HTR-8/SVneo (cell line): ENCODE data around the gene ROPN1L.

Experiments used
- DNase-seq: peaks from one replicate; pipeline ENCODE4 v3.0.0; 2011; ENCODE audit warnings: low spot score, mixed read lengths; ENCODE audit not compliant: insufficient read length
- FAIRE-seq: peaks from 2 replicates; lab custom pipeline; 2011; peaks lifted over from hg19 to GRCh38; lab: Jason Lieb, UNC

The ROPN1L gene

DNA sequence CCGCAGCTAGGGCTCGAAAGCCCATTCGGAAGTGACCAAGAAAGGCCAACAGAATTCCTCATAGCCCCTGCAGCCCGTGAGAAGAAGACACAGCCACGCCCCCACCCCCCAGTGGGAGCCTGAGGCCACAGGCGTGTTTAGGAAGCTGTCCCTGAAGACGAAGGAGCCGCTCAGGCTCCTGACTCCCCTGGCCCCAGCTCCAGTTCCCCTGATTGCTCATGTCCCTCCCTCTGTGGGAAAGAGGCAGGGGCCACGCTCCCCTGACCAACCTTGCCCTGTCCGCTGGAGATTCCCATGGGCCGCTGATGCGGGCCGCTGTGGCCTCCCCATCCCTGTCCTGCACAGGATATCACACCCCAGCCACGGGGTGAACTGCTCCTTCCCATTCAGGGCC lies 13.6 kb downstream of the ROPN1L start:
- FAIRE-seq (no peak), DNase-seq (no peak)

DNA sequence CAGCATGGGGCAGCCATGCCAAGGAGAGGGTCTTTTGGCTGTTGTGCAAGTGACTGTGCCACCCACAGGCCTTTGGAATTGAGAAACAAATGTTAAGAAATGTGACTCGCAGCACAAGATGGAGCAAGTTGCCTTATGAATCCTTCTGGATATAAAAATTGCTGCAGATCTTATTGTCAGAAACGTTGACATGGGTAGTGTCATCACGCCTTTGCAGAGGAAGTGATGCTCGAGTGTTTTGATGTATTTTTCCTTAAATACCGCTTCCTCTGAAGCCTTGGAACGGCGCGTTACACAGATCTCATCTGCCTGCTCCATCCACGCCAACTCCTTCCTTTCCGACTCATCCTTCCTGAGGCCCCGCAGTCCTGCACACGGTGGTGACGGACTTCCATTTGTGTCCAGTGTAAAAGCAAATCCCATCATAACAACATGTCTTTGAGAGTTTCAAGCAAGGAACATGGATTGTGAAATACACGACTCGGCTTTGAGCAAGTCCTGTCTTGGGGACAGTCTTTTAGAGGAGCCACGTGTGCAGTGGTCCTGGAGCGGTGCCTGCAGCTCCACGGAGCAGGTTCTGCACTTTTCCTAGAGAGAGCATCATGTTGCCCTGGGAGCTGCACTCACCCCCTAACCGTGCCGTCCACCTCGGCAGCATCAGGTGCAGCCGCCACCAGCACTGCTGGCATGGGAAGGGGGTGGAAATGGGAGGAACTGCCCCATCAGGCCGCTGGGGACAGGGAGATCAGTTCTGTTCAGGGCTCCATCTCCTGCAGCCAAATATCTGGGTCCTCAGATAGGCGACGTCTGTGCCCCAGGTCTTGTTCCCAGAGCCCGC lies 15.1 kb downstream of the ROPN1L start:
- DNase-seq (no peak), FAIRE-seq (peak; percentile 76)

DNA sequence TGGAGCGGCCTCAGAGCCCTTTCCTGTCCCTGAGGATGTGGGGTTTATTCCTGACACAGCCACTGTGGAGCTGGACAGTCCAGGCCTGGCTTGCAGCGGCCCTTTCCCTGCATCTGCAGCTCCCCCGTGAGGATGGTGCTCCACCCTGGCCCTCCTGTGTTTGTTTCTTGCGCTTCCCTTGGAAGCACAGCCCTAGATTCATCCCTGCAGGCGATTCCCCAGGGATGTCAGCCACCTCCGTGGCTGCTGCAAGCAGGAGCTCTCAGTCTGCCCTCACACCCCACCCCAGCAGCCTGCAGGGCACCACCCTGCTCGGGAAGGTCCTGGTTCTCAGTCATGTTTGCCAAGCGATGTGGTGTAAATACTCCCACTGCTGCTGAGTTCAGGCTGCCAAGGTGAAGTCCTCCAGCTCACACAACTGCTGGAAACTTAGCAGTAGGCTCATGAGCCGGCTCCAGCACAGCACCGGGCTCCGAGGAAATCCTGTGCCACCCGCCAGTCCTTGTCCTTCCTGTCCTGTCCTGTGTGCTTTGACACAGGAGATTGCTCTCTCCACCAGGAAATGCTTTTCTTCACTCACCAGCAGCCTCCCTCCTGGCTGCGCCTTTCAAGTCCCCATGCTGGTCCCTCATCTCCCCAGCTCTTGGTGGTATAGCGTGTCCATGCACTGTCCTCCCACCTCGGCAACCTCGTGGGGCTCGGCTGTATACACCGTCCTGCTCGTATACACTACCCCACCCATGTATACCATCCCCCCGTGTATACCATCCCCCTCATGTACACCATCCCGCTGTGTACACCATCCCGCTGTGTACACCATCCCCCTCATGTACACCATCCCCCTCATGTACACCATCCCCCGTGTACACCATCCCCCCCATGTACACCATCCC lies 16.2 kb downstream of the ROPN1L start:
- no peak for DNase-seq
- no peak for FAIRE-seq

DNA sequence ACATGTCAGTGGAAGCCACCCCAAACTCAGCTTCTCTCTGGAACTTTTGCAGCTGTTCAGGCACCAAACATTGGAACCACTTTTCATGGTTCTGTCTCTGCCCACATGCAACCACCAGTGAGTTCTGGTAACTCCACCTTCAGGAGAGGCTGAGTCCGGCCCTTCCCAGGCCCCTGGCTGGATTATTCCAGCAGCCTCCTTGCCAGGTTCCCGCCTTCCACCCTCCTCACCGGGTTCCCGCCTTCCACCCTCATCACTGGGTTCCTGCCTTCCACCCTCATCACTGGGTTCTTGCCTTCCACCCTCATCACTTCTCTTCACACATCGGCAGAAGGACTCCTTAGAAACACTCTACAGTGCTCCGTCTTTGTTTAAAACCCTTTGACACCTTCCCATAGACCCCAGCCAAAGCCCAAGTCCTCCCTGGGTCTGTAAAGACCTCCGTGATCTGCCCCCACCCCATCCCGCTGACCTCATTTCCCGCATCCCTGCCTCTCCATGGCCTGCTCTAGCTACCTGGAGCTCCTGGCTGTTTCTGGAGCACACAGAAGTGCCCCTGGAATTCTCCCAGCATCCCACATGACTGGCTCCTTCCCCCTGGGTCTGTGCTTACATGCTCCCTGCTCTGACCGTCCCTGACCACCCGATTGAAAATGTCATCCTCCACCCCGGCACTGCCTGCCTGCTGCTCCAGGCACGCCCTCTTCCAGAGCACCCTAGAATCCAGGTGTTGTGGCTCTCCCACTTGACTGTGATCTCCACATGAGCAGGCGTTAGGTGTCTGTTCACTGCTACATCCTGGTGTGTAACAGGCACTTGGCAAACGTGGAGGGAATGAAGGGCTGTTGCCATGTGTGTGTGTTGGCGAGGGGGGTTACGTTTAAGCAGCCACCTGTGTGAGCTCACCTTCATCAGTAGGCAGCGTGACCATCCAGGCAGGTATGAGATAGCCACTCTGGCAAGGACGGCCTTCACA lies 17.7 kb downstream of the ROPN1L start:
- FAIRE-seq (peak; percentile 80), DNase-seq (no peak)

DNA sequence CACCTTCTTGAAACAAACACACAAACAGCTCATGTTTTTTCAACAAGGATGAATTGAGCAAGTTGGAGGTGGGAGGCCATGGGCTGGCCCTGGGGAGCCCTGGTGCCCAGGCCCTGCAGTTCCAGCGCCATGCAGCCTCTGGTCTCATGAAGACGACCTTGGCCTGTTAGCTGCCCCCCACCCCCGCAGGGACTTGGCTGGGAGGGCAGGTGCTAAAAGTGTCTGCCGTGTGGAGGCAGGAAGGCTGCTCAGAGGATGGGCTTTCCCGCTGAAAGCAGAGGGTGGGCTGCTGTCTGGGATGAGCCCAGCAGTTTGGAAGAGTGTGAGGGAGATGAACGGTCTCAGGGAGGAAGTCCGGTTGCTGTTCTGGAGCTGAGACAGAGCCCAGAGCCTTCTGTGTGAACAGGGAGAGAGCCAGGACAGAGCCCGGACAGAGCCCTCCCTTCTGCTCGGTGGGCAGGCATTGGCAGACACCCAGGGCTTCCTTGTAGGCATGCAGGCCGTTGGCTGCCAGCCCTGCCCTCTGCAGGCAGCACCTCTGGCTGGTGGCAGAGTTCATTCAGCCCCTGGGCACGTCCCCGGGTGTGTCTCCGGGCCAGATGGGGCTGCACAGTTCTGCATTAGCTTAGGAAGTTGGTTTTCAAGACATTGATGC lies 18.7 kb downstream of the ROPN1L start:
- FAIRE-seq (no peak), DNase-seq (no peak)

DNA sequence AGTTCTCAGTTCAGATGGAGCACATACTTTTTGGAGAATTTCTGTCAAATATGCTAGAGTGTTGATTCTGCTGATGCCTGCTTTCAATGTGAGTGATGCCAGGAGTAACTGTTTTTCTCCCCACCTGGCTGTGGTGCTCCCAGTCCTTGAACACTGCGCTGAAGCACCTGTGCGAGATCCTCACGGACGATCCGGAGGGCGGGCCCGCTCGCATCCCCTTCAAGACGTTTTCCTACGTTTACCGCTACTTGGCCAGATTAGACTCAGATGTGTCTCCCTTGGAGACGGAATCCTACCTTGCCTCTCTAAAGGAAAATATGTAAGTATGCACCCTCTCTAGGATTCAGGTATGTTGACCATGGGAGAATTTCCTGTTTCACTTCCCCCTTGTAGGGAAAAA lies 19.4 kb downstream of the ROPN1L start:
- DNase-seq (no peak), FAIRE-seq (no peak)

DNA sequence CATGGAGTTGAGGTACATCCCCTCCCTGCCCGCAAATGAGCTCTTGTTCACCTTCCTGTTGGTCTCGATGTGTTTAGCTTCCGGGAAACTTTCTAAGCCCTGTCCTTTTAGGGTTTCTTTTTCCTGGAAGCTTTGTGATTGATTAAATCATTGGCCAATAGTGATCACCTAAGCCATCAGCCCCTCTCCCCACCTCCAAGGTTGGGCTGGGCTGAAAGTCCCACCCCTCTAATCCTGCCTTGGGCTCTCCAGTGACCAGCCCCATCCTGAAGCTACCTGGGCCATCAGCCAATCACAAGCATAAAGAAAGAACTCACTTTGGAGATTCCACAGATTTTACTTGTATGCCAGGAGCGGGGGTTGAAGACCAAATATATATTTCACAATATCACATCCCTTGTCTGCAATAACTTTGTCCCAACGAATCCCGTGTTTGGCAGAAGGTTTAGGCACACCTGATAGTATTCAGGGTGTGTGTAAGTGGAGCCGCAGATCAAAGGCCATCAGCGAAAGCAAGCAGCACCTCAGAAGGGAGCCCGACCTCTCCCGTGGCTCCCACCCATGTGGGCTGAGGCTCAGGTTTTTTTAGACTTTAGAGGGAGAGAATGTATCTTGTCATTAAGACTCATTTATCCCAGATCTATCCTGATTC lies 20.4 kb downstream of the ROPN1L start:
- no peak for FAIRE-seq
- no peak for DNase-seq

DNA sequence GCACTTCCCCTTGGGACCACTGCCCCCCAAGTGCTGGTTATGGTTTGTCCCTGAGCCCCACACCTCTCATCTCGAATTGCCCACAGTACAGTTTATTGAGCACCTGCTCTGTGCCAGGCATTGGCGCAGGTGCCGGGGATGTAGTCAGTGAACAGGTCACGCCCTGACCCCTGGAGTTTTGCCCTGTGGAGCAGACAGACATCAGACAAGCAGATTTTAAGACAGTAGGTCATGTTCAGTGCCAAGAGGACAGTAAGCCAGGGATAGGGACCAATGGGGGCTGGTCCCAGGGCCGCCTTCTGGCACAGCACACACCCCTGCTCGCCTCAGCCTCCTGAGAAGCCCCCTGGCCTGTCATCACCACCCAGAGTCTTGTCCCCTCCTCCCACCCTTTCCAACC lies 21.9 kb downstream of the ROPN1L start:
- DNase-seq (no peak), FAIRE-seq (no peak)

DNA sequence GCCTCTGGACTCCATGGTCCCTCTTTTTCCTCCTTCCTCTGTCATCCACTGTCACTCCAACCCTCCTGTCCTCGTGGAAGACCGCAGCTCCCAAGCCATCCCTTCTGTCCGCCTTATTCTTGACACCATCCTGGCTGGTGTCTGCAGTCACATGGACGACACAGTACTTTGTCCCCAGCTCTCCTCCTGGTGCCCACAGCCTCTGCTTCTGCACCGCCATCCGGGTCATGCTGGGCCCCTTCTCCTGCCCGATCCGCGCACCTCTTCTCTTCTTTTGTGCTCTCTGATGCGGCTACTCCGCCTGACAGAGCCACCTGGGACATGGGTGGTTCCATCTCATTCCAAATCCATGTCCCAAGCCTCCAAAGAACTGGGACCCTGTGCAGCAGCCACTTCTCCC lies 22.5 kb downstream of the ROPN1L start:
- DNase-seq (no peak), FAIRE-seq (no peak)

DNA sequence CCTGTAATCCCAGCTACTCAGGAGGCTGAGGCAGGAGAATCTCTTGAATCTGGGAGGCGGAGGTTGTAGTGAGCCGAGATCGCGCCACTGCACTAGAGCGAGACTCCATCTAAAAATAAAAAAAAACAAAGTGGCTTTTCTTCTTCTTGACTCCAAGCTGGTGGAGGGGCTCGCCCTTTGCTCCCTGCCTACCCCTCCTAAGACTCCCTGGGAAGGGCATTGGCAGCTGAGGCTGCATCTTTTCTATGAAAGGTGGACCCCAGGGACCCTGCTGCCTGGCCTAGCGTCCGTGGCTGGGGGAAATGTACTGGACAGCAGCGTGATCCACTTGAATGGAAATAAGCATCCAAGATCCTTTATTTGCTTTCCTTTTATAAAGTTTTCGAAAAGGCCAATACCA lies 24.0 kb downstream of the ROPN1L start:
- no peak for FAIRE-seq
- DNase-seq: no peak

DNA sequence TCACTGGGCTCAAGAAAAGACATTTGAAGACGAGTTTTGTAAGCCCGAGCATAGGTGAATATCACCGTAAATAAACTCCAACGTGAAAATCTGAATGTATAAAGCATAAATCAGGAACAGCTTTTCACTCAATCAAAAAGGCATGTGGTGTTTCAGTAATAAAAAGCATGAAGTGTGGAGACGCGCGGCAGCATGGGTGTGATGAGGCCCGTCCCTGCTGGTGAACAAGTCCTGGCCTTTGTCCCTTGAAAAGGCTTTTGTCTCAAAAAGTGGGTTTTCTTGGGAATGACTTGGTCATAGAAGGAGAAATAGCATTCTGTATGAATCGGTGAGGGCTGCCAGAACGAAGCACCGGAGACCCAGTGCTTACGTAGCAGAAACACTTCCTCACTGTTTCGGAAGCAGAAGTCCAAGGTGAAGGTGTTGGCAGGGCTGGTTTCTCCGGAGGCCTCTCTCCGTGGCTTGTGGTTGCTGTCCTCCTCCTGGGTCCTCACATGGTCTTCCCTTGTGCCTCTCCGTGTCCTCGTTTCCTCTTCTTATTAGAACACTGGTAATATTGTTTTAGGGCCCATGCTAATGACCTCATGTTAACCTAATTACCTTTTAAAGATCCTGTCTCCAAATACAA lies 24.9 kb downstream of the ROPN1L start:
- DNase-seq (no peak), FAIRE-seq (peak; percentile 33)

DNA sequence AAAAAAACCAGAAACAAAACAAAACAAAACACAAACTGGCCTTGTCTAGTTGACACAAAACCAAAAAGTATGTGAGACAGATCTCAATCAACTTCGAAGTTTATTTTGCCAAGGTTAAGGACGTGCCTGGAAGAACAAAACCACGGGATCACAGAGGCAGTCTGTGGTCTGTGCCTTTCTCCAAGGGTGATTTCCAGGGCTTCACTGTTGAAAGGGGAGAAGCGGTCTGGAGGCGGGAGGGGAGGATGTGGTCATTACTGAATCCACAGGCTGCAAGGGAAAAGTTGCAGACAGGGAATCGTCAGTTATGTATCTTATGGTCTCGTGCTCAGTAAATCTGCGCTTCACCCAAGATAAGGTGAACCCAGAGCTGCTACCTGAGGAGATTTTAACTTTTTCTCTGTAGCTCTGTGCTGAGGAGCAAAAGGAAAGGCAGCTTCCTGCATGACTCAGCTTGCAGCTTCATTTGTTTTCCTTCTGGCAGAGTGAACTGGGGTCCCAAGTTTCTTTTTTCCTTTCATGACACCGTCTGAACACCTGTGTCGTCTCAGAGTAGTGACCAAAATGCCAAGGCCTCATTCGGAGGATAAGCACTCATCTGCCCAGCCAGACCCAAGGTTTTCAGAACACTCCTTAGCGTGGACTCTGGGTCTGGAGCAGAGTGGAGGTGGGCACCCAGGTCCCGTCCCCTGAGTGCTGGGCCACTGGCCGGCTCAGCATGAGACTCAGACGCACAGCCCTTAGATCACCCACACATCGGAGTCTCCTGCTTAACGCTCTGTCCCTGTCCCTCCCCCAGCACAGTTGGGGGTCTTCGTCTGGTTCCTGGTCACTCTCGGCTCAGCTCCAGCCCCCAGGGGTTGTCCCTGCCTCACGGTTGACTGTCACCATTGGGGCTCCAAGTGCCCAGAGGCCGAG lies 25.9 kb downstream of the ROPN1L start:
- DNase-seq (peak; percentile 78), FAIRE-seq (peak; percentile 95)

DNA sequence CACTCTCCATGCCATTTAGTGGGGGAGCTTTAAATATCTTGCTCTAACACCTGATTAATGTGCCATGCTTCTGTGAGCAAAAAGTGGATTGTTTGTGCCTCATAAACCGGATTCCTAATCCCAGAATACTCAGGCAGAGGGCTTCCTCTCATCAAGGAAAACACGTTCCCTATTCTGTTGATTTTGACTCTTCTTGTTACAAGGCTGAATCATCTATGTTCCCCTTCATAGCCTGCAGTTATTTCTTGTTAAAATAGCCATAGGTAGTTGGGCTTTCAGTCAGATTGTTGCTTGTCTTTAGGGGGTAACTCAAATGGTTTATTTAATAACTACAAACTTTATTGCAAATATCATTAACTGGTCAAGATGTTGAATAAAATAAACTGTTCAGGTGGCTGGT lies 26.6 kb downstream of the ROPN1L start:
- FAIRE-seq (no peak), DNase-seq (no peak)

DNA sequence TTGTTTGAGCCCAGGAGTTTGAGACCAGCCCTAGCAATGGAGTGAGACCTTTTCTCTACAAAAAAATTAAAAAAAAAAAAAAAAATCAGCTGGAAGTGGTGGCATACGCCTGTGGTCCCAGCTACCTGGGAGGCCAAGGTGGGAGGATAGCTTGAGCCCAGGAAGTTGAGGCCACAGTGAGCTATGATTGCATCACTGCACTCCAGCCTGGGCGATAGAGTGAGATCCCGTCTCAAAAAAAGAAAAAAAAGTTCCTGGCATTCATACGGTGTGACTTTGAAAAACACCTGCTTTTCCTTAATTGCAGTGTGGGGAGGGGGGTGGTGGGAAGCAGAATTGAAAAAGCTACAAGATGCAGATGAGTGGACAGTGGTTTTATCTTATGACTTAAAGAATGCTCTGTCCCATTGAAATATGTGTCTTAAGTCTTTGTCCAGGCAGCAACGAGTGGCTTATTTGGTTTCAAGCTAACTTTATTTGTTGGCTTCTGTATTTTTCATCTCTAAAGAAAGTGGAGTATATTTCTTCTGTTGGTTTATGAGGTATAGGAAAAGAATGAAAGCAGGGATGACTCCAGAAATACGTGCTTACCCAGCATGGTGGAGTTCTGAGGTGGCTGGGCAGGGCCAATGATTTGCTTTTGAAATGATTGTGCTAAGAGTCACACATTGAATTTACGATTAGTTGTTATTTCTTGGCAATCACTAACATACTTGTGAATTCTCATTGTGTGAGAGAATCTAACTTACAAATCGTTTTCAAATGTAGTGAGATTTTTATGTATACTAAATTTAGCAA lies 27.8 kb downstream of the ROPN1L start:
- FAIRE-seq (no peak), DNase-seq (no peak)

DNA sequence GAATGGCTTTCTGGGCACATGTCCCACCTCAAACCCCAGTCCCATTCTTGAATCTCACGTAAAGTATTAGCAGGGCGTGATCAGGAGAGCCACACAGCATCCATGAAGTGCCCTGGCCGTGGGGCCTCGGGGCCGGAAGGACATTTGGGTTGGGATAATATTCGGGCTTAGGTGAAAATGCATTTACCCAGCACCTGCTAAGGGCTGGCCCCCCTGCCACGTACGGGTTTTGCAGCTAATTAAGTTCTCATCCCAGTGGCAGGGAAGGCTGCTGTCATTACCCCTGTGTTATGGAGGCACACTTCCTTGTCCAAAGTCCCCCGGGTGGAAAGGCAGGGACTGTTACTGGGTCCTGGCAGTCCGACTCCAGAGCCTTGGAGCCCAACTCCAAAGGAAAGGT lies 29.0 kb downstream of the ROPN1L start:
- DNase-seq: no peak
- no peak for FAIRE-seq

DNA sequence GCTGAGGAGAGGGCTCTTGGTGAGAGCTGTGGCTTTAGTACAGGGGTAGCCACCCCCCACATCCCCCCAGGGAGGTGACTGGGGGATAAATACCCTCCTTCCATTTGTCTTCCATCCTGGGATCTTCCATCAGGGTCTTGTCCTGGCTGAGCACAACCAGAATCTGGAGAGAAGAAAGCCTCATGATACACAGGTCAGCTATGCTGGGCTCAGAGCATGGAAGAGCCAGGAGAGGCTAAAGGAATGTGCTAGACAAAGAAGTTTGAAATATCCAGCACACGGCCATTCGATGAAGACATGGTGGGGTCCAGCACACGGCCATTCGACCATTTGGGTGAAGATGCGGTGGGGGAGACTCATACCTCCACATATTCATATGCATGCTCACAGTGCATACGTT lies 30.0 kb downstream of the ROPN1L start:
- no peak for FAIRE-seq

DNA sequence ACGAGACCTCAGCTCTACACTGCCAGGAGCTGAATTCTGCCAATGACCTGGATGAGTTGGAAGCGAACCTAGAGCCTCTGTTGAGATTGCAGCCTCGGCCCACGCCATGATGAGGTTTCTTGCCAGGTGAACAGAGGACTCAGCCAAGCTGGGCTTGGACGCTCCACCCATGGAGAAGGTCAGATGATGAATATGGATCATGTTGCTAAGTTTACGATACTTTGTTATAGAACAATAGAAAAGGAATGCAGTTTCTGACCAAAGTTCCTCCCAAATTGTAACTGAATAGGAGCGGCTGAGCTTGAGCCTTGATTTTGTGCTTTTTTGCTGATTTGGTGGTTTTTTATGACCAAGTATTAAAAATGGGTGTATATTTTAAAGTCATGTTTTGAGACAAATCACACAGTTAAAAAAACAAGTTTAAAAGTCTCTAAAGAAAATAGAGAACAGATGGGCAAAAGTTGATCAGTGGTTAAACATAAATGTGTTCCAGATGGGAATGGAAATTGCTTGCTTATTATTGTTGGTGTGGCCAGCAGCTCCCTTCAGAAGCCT lies 32.9 kb downstream of the ROPN1L start:
- no peak for DNase-seq
- no peak for FAIRE-seq

More for the DNA sequence above, 30.0 kb downstream of the ROPN1L start:
- no peak for DNase-seq
